ENCODE measurements around the gene SVEP1. TPM values are rescaled to one million over a fixed set of nuclear protein-coding genes. Genes with fewer than 3 reads are reported as not detected.
"Not testable (repeated sequence)": the region's sequence is repeated elsewhere in the genome, so short reads cannot be mapped to it uniquely, and the experiment has no call there.

Gene SVEP1
- total and polyA plus RNA-seq, 2 experiments from 2014 or later: 1.9 to 4.4 TPM

DNA sequence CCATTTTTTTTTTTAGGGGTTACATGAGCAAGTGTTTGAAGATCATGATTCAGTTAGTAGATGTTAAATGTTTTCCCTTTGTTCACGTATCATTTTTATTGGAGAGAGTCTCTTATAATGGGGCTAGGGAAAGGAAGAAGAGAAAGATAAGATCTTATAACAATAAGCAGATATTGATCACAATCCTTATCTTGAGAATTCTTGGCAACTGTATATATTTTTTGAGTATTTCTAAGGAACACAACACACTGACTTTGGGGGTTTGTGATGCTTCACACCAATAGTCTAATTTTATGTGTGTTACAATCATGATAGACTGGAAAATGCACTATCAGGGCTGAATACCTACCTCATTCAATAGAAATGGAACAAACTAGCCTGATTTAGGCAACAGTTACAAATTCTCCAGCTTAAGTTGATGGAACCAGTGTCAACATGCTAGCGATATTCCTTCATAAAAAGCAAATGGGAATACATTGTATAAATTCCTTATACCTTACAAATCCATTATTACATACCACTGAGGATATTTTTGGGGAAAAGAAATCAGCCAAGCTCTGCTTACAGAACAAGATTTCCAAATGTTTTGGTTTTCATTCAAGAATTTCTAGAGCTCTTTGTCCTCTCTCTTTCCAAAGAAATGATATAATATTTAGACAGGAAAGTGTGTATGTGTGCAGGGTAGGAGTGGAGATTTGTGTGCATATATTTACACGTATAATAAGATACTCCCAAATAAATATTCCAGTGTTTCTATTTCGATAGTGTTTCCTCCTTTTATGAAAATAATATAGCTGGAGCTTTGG is 41.5 kb downstream of the SVEP1 start:
- Histone ChIP-seq H3K4me1 (ENCODE audit: low read depth) (no peaks in the 10 kb centered on the region), H3K9me3 (ENCODE audit: low read depth) (no peaks in the 10 kb centered on the region), H3K27ac (no peak overlapping the region), H3K27me3 (no peaks in the 10 kb centered on the region), H3K4me3 (no peak overlapping the region), H3K36me3 (no peaks in the 10 kb centered on the region)
- peak in 1 of 2 donors; percentile 80 for DNase-seq (ENCODE audit: low read depth in 1 of 2, low spot score in 1 of 2)
- TF ChIP-seq, protein P1, sequence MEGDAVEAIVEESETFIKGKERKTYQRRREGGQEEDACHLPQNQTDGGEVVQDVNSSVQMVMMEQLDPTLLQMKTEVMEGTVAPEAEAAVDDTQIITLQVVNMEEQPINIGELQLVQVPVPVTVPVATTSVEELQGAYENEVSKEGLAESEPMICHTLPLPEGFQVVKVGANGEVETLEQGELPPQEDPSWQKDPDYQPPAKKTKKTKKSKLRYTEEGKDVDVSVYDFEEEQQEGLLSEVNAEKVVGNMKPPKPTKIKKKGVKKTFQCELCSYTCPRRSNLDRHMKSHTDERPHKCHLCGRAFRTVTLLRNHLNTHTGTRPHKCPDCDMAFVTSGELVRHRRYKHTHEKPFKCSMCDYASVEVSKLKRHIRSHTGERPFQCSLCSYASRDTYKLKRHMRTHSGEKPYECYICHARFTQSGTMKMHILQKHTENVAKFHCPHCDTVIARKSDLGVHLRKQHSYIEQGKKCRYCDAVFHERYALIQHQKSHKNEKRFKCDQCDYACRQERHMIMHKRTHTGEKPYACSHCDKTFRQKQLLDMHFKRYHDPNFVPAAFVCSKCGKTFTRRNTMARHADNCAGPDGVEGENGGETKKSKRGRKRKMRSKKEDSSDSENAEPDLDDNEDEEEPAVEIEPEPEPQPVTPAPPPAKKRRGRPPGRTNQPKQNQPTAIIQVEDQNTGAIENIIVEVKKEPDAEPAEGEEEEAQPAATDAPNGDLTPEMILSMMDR (IDR thresholded peaks at IDR 0.05; ENCODE audit: low read depth, low read length): no peak

DNA sequence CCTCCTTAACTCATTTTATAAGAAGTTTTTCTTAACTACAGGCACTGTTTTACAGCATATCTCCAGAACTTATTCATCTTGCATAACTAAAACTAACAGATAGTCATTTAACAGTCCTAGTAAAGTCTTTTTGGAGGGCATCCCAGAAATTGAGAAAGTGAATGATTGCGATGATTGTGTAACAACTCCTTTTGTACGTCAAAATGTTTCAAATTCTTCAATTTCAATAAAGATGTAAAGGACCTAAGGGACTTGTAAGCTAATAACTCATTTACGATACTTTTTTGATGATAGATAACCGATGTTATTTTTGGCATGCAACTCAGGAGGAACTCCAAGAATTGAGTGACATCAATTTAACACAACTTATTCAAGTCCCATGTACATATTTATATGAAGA is 42.7 kb downstream of the SVEP1 start:
- TF ChIP-seq, protein P1 (IDR thresholded peaks at IDR 0.05; ENCODE audit: low read depth, low read length): no peak
- H3K27ac ChIP-seq: no peak overlapping the region

DNA sequence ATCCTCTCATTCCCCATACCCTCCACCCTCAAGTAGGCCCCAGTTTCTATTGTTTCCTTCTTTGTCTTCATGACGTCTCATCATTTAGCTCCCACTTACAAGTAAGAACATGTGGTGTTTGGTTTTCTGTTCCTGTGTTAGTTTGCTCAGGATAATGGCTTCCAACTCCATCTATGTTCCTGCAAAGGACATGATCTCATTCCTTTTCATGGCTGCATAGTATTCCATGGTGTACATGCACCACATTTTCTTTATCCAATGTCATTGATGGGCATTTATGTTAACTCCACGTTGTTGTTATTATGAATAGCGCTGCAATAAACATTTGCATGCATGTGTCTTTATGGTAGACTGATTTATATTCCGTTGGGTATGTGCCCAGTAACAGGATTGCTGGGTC is 45.4 kb downstream of the SVEP1 start:
- not testable (repeated sequence) for H3K27me3 ChIP-seq; DNase-seq (ENCODE audit: low read depth in 1 of 2, low spot score in 1 of 2); H3K36me3 ChIP-seq; H3K9me3 ChIP-seq (ENCODE audit: low read depth); H3K27ac ChIP-seq; H3K4me1 ChIP-seq (ENCODE audit: low read depth); H3K4me3 ChIP-seq

More for the DNA sequence above, 42.7 kb downstream of the SVEP1 start:
- Histone ChIP-seq H3K4me3 (no peak overlapping the region), H3K36me3 (no peaks in the 10 kb centered on the region), H3K4me1 (ENCODE audit: low read depth) (no peaks in the 10 kb centered on the region), H3K27me3 (no peaks in the 10 kb centered on the region), H3K9me3 (ENCODE audit: low read depth) (no peaks in the 10 kb centered on the region)
- DNase-seq (ENCODE audit: low read depth in 1 of 2, low spot score in 1 of 2): peak in 1 of 2 donors; percentile 90

DNA sequence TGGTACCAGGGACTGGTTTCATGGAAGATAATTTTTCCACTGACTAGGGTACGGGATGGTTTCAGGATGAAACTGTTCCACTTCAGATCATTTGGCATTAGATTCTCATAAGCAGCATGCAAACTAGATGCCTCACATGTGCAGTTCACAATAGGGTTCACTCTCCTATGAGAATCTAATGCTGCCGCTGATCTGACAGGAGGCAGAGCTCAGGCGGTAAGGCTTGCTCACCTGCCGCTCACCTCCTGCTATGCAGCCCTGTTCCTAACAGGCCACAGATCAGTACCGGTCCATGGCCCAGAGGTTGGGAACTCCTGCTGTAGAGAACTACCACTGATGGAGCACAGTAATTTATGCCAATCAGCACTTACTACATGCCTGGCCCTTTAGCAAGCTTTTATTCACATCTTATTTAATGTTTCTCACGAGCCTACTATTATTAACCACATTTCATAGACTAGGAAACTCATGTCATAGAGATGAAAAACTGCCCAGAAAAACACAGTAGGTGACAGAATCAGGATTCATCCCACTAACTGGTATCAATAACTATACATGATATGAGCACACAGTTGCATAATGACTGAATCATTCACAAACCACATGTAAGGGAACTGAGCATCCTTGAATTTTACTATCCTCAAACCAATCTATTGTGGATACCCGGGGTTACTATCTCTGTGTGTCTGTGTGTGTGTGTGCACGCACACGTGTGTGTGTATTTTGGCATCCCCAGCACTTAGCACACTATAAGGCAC is 46.5 kb downstream of the SVEP1 start:
- H3K36me3 ChIP-seq: no peaks in the 10 kb centered on the region
- no peak for DNase-seq (ENCODE audit: low read depth in 1 of 2, low spot score in 1 of 2)
- H3K4me3 ChIP-seq: no peak overlapping the region
- H3K9me3 ChIP-seq (ENCODE audit: low read depth): no peaks in the 10 kb centered on the region
- H3K4me1 ChIP-seq (ENCODE audit: low read depth): no peaks in the 10 kb centered on the region
- H3K27me3 ChIP-seq: no peaks in the 10 kb centered on the region
- H3K27ac ChIP-seq: no peak overlapping the region
- TF ChIP-seq, protein P1 (IDR thresholded peaks at IDR 0.05; ENCODE audit: low read depth, low read length): no peak

DNA sequence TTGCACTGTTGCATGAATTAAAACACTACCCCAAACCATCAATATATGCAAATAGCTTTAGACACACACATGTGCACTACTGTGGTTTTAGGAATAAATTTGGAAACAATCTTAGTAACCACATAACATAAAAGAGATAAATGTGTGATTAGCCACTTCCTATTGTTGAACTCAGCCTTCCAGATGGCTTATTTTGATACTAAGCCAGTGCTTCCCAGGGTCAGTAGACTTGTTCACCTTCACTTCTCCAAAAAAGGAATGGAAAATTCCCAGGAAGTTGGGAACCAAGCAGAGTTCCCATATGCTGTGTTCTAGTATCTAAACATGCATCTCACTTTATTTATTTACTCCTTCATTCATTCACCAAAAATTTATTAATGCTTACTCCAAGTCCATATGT is 47.8 kb downstream of the SVEP1 start:
- TF ChIP-seq, protein P1 (IDR thresholded peaks at IDR 0.05; ENCODE audit: low read depth, low read length): no peak

DNA sequence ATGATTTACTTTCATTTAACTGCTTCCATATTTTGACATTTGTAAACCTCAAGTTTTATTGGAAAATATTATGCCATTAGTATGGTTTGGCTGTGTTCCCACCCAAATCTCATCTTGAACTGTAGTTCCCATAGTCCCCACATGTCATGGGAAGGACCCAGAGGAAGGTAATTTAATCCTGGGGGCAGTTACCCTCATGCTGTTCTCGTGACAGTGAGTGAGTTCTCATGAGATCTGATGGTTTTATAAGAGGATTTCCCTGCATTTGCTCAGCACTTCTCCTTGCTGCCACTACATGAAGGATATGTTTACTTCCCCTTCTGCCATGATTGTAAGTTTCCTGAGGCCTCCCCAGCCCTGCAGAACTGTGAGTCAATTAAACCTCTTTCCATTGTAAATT is 48.3 kb downstream of the SVEP1 start:
- H3K4me3 ChIP-seq; DNase-seq (ENCODE audit: low read depth in 1 of 2, low spot score in 1 of 2); H3K27ac ChIP-seq; H3K27me3 ChIP-seq; H3K4me1 ChIP-seq (ENCODE audit: low read depth); H3K9me3 ChIP-seq (ENCODE audit: low read depth); H3K36me3 ChIP-seq: not testable (repeated sequence)

More for the DNA sequence above, 47.8 kb downstream of the SVEP1 start:
- Histone ChIP-seq H3K9me3 (ENCODE audit: low read depth) (no peaks in the 10 kb centered on the region), H3K27ac (no peak overlapping the region), H3K27me3 (no peaks in the 10 kb centered on the region), H3K4me1 (ENCODE audit: low read depth) (no peaks in the 10 kb centered on the region), H3K36me3 (no peaks in the 10 kb centered on the region), H3K4me3 (no peak overlapping the region)
- DNase-seq (ENCODE audit: low read depth in 1 of 2, low spot score in 1 of 2): peak in 1 of 2 donors; percentile 46

Data from cardiac muscle cell (in vitro differentiated cells and primary cell).